Spleen (tissue), 11 donors: Measurements from ENCODE around the gene MIEF1. TPM values are rescaled to one million over a fixed set of nuclear protein-coding genes. Genes with fewer than 3 reads are reported as not detected.

Experiments used
- DNase-seq: peaks from one replicate; pipeline ENCODE4 v3.0.0-alpha.2; 2020
- H3K27ac ChIP-seq, 8 donors: fragments of 200-600 bp; sonication (generic) in 7 of 8; 1 replicate in 4 of 8; 2 replicates in 4 of 8; pipeline versions ENCODE4 v1.5.0 to v1.8.0; 2016 to 2021; ENCODE audit warnings: inconsistent platforms in 4 of 8, mild to moderate bottlenecking in 4 of 8, moderate library complexity in 1 of 8
- H3K27me3 ChIP-seq, 7 donors: fragments of 200-600 bp; sonication (generic) in 6 of 7; replicated peaks in 1 of 7; 1 replicate in 4 of 7; 2 replicates in 3 of 7; pipeline versions ENCODE4 v1.5.0 to v1.8.0; 2016 to 2021; ENCODE audit warnings: inconsistent platforms in 3 of 7, mild to moderate bottlenecking in 1 of 7
- H3K36me3 ChIP-seq, 6 donors: fragments of 200-600 bp; sonication (generic) in 5 of 6; 1 replicate in 4 of 6; 2 replicates in 2 of 6; pipeline versions ENCODE4 v1.5.0 to v1.8.0; 2016 to 2021; ENCODE audit warnings: inconsistent platforms in 2 of 6
- H3K4me1 ChIP-seq, 6 donors: fragments of 200-600 bp; sonication (generic) in 5 of 6; 1 replicate in 3 of 6; 2 replicates in 3 of 6; pipeline versions ENCODE4 v1.5.0 to v1.8.0; 2016 to 2021; ENCODE audit warnings: inconsistent platforms in 3 of 6
- H3K4me3 ChIP-seq, 8 donors: fragments of 200-600 bp; sonication (generic) in 7 of 8; 1 replicate in 4 of 8; 2 replicates in 4 of 8; pipeline versions ENCODE4 v1.5.0 to v1.8.0; 2016 to 2021; ENCODE audit warnings: inconsistent platforms in 4 of 8, mild to moderate bottlenecking in 4 of 8, moderate library complexity in 2 of 8
- H3K9me3 ChIP-seq, 8 donors: fragments of 200-600 bp; sonication (generic) in 7 of 8; 1 replicate in 4 of 8; 2 replicates in 4 of 8; pipeline versions ENCODE4 v1.5.0 to v1.8.0; 2016 to 2021; ENCODE audit warnings: inconsistent platforms in 4 of 8
- POLR2A ChIP-seq, 3 donors: fragments of 450-650 bp; IDR thresholded peaks; one replicate each; pipeline ENCODE4 v1.5.1; 2017; ENCODE audit warnings: antibody characterized with exemption in 3 of 3, mild to moderate bottlenecking in 1 of 3
- POLR2AphosphoS5 ChIP-seq, 3 donors: sonication (generic); formaldehyde crosslinking; IDR thresholded peaks; one replicate each; pipeline ENCODE4 v1.5.1; 2017; ENCODE audit warnings: antibody characterized with exemption in 3 of 3
- WGBS, 5 donors: extraction: QIAGEN DNeasy Blood & Tissue Kit in 3 of 5; methylation state at CpG; one replicate each; pipeline versions ENCODE4 v1.1.5 to v1.1.7; 2013 to 2018; 5-methylcytosine and 5-hydroxymethylcytosine counted together
- intact Hi-C: fragments of 100-400 bp; cut with DNase I; formaldehyde crosslinking; loops from one replicate; pipeline ENCODE4 v1.15.0; 2023; ENCODE audit warnings: low total_unique reads
- polyA plus RNA-seq, 3 donors: library from polyadenylated mRNA; stranded (reverse); fragments of 200-250 nt; gene quantifications; one replicate each; pipeline ENCODE4 v1.2.1, GENCODE V29; 2013
- total RNA-seq, 7 donors: library from RNA; depleted of rRNA in 3 of 7; stranded (reverse); fragments of >200 nt in 3 of 7; fragmentation: NEBNext Ultra II Directional in 4 of 7; extraction: Animal tissue kit (Norgen Biotek cat#: 25700) in 4 of 7; gene quantifications; one replicate each; pipeline versions ENCODE4 v1.1.0 to v1.2.1, GENCODE V29; 2016 to 2021
- TF ChIP-seq, protein P1 (sequence below), 11 experiments: fragments of 200-600 bp in 7 of 11; fragments of 450-650 bp in 4 of 11; sonication (generic) in 4 of 11; IDR thresholded peaks in 8 of 11; conservative IDR thresholded peaks in 3 of 11; 1 replicate in 7 of 11; 2 replicates in 4 of 11; pipeline versions ENCODE4 v1.4.0 to v1.8.0; 2016 to 2021; ENCODE audit warnings: antibody characterized with exemption in 11 of 11, inconsistent platforms in 4 of 11, mild to moderate bottlenecking in 1 of 11
- donor health status: healthy with polysubstance abuse.
- donor health status: DM: no; HTN: no; CAD: no; lungs with moderate emphysema.
- donor health status: DM: no; HTN: no; CAD: no.
- donor health status: Bipolar disorder and iron deficiency.
- donor health status: healthy.
- donor health status: DM: no; HTN: no; CAD: no.
- donor health status: DM: yes; HTN: yes; CAD: no.

Gene MIEF1
- total and polyA plus RNA-seq, 10 donors: 5.8 to 31.4 (median 25.9) TPM

GRCh38 chr22:39545386-39546365 is 43.6 kb downstream of the MIEF1 start:
- DNase-seq: no peak
- no peaks in the 10 kb centered on the region for H3K9me3 ChIP-seq
- no peak overlapping the region for H3K27ac ChIP-seq
- no peaks in the 10 kb centered on the region for H3K36me3 ChIP-seq
- TF ChIP-seq POLR2AphosphoS5 (IDR thresholded peaks at IDR 0.05): no peak
- TF ChIP-seq, protein P1, sequence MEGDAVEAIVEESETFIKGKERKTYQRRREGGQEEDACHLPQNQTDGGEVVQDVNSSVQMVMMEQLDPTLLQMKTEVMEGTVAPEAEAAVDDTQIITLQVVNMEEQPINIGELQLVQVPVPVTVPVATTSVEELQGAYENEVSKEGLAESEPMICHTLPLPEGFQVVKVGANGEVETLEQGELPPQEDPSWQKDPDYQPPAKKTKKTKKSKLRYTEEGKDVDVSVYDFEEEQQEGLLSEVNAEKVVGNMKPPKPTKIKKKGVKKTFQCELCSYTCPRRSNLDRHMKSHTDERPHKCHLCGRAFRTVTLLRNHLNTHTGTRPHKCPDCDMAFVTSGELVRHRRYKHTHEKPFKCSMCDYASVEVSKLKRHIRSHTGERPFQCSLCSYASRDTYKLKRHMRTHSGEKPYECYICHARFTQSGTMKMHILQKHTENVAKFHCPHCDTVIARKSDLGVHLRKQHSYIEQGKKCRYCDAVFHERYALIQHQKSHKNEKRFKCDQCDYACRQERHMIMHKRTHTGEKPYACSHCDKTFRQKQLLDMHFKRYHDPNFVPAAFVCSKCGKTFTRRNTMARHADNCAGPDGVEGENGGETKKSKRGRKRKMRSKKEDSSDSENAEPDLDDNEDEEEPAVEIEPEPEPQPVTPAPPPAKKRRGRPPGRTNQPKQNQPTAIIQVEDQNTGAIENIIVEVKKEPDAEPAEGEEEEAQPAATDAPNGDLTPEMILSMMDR (IDR thresholded peaks at IDR 0.05 in 8 of 11, conservative IDR thresholded peaks at IDR 0.05 in 3 of 11): no peak
- TF ChIP-seq POLR2A (IDR thresholded peaks at IDR 0.05): no peak
- no peak overlapping the region for H3K4me3 ChIP-seq
- peaks cover 0 to 13% (median 0%) of the 10 kb centered on the region in 6 donors for H3K4me1 ChIP-seq
- intact Hi-C loops: no loop called here
- 22 to 31% (median 26%) methylated on average over 39 of the region's 39 CpGs for WGBS, 5 donors
- H3K27me3 ChIP-seq: peaks cover 0 to 84% (median 24%) of the 10 kb centered on the region in 7 donors

DNA sequence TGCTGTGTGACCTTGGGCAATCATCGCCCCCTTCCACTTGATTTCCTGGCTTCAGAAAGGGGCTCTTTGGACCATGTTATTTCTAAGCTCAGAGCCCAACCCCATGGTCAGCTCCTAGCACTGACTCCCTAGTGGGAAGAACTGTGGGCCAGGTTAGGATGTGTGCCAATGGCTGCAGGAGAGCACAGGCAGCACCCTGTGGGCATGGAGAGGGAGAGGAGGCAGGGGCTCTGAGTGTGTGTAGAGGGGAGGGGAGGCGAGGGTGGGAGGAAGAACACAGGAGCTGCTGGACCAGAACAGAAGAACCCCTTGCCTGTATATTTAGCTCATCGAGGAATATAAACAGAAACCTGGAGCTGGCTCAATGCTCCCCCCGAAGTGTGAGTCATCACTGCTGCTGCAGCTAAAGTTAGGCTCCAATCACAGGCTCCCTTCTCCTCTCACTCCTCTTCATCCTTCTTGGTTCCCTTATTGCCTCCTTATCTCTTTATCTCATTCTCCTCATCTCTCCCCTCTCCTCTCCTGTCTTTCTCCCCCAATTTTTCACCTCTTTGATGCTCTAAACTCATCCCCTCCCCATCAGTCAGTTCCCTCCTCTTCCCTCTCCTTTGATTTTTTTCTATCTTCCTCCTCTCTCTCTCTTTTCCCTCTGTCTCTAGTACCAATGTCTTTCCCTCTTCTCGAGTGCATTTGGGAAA is 44.9 kb downstream of the MIEF1 start:
- Histone ChIP-seq H3K27ac (no peak overlapping the region), H3K27me3 (peaks cover 0 to 97% (median 24%) of the 10 kb centered on the region in 7 donors), H3K4me1 (peaks cover 0 to 13% (median 0%) of the 10 kb centered on the region in 6 donors), H3K9me3 (no peaks in the 10 kb centered on the region), H3K36me3 (no peaks in the 10 kb centered on the region), H3K4me3 (no peak overlapping the region)
- no peak for DNase-seq
- intact Hi-C loops: no loop called here
- 52 to 60% (median 59%) methylated on average over 5 of the region's 5 CpGs for WGBS, 5 donors
- TF ChIP-seq POLR2A (IDR thresholded peaks at IDR 0.05) (no peak), POLR2AphosphoS5 (IDR thresholded peaks at IDR 0.05) (no peak)
- TF ChIP-seq, protein P1 (IDR thresholded peaks at IDR 0.05 in 8 of 11, conservative IDR thresholded peaks at IDR 0.05 in 3 of 11): no peak

DNA sequence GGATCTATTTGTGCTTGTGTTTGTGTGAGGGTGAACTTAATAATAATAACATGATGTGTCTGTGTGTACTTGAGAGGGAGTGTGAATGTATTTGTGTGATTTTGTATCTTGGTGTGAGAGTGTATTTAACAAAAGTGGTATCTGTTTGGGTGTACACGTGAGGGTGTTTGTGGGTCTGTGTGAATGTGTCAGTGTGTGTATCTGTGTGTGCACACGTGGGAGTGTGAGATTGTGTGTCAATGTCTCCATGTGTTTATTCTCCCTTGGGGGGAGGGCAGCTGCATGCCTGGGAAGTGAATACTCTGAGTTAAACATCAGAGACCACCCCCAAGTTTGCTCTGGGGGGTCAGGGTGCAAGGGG is 45.5 kb downstream of the MIEF1 start:
- H3K27ac ChIP-seq: no peak overlapping the region
- no peaks in the 10 kb centered on the region for H3K36me3 ChIP-seq
- no peaks in the 10 kb centered on the region for H3K9me3 ChIP-seq
- TF ChIP-seq POLR2A (IDR thresholded peaks at IDR 0.05) (no peak), POLR2AphosphoS5 (IDR thresholded peaks at IDR 0.05) (no peak)
- TF ChIP-seq, protein P1 (IDR thresholded peaks at IDR 0.05 in 8 of 11, conservative IDR thresholded peaks at IDR 0.05 in 3 of 11): no peak
- no peak overlapping the region for H3K4me3 ChIP-seq
- DNase-seq: no peak
- H3K4me1 ChIP-seq: peaks cover 0 to 13% (median 0%) of the 10 kb centered on the region in 6 donors
- intact Hi-C loops: no loop called here
- WGBS, 5 donors: 37 to 55% (median 43%) methylated on average over 2 of the region's 2 CpGs
- peaks cover 0 to 97% (median 24%) of the 10 kb centered on the region in 7 donors for H3K27me3 ChIP-seq

DNA sequence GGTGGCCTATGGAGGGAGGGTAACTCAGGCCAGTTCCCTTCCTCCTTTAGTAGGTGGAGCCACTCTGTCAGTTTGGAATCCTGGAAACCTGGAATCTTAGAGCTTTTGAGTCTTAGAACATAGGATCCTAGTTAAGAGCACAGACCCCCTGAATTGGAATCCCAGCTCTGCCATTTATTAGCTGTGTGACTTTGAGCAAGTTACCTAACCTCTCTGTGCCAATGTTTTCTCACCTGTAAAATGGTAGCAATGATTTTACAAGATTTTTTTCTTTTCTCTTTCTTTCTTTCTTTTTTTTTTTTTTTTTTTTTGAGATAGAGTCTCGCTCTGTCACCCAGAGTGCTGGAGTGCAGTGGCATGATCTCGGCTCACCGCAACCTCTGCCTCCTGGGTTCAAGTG is 51.3 kb downstream of the MIEF1 start:
- Histone ChIP-seq H3K4me1 (peaks cover 0 to 14% (median 7%) of the 10 kb centered on the region in 6 donors), H3K27ac (no peak overlapping the region), H3K27me3 (peaks cover 2 to 99% (median 31%) of the 10 kb centered on the region in 7 donors), H3K4me3 (no peak overlapping the region), H3K36me3 (no peaks in the 10 kb centered on the region), H3K9me3 (no peaks in the 10 kb centered on the region)
- intact Hi-C loops: no loop called here
- TF ChIP-seq POLR2A (IDR thresholded peaks at IDR 0.05) (no peak), POLR2AphosphoS5 (IDR thresholded peaks at IDR 0.05) (no peak)
- TF ChIP-seq, protein P1 (IDR thresholded peaks at IDR 0.05 in 8 of 11, conservative IDR thresholded peaks at IDR 0.05 in 3 of 11): no peak
- 67 to 95% (median 91%) methylated on average over 3 of the region's 3 CpGs for WGBS, 5 donors
- no peak for DNase-seq
